Posterior vena cava (tissue), 2 donors: ENCODE data around the gene GRM8. TPM values are rescaled to one million over a fixed set of nuclear protein-coding genes. Genes with fewer than 3 reads are reported as not detected.
A peak's percentile ranks its signal among the peaks of the same experiment; 100 is the strongest.

Experiments
- DNase-seq: peaks from one replicate; pipeline ENCODE4 v3.0.0-alpha.2; 2020; ENCODE audit warnings: low spot score
- intact Hi-C, 2 donors: fragments of 100-400 bp; cut with DNase I; formaldehyde crosslinking; loops; one replicate each; pipeline versions ENCODE4 v1.14.1 to v1.14.2; 2022 to 2023
- long read RNA-seq, 2 donors: library from polyadenylated mRNA; unstranded; transcript quantifications; one replicate each; pipeline ENCODE4 v2.0.0, GENCODE V29; 2020 to 2021
- total RNA-seq, 2 donors: library from RNA; stranded (reverse); fragmentation: NEBNext Ultra II Directional; extraction: Animal tissue kit (Norgen Biotek cat#: 25700); gene quantifications; one replicate each; pipeline ENCODE4 v1.2.1, GENCODE V29; 2021
- donor health status: DM: yes; HTN: yes; CAD: no.
- donor health status: DM: yes; HTN: yes; CAD: no.

Gene GRM8
- total RNA-seq = not detected
- long read RNA-seq, donor 1 = 0 reads
- long read RNA-seq, donor 2 = 0 reads

DNA sequence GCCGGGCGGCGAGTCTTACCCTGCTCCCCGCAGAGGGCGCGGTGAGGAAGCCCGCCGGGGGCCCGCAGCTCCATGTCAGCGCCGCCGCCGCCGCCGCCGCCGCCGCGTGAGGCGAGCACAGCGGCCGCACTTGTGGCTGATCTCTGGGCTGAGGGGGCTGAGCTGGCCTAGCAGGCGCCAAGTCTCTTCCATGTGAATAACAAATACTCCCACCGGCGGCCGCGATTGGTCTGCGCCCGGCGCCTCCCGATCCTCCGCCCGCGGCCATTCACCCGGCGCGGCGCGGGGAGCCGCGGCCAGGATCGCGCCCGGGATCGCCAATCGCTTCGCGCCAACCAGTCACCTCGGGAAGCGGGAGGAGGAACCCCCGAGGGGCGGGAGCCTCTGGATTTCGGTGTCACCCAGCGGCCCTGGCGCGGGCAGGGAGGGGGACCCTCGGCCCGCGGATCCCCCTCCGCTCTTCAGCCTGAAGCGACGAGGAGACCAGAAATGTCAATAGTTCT is at the start of gene GRM8:
TSS of gene GRM8 (minus strand) at position 164 of the 503 bp plus-strand sequence.
- intact Hi-C loops = no loop called here
- DNase-seq = peak; percentile 80

DNA sequence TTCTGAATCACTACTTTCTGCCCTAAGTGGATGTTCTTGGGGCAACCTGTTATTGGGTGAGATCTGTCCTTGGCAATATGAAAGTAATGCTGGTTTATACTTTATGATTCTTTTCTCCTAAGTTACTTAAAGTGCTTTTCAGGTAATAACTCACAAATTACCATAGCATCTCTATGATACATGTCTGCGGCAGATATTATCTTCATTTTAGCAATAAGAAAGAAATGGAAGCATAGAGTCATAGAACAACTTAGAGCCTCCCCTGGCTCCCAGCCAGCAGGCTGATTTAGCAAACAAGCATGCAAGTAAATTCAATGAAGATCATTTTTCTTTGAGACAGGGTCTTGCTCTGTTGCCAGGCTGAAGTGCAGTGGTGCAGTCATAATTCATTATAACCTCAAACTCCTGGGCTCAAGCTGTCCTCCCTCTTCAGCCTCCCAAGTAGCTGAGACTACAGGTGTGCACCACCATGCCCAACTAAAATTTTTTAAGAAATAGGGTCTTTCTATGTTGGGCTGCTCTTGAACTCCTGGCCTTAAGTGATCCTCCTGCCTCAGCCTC is 38.1 kb upstream of the GRM8 start:
- no peak for DNase-seq
- intact Hi-C loops = no loop called here

DNA sequence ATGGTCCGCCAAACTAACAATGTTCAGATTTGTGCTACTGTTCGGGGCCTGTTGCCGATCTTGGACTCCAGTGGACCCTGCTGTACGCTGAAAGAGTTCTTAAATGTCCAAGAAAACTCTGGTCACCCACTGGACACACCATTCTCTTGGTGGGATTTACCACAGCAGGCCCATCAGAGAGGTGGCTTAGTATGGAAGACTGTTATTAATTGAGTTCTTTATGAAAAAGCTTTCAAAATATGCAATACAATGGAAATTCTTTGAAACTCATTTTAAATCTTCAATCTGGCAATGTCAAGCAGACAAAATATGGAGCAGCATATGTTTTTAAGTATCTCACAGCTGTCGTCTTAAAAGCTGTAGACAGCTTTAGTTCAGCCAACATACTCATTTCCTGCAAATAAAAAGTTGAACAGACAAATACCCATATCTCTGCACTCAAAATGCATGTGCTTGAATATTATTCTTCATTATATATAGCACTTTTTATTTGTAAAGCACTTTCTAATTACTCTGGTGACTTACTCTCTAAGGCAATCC is 37.4 kb upstream of the GRM8 start:
- intact Hi-C loops = no loop called here
- no peak for DNase-seq

DNA sequence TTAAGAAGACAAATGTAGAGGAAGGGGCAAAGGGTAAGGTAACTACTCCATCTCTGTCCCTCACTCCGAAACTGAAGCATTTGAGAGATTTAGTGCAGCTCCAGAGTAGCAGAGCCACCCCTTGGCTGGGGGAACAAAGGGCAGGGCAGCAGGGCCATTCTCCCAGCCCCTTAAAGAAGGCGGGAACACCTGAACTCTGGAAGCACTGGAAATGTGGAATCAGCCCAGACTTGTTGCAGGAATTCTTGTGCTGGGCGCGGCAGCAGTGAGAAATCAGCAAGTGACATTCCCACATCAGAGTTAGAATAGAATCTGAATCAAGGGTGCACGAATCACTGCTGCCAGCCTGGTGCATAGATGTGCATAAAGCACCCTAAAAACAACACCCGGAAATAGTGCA is 34.4 kb upstream of the GRM8 start:
- DNase-seq = no peak
- intact Hi-C loops = no loop called here

DNA sequence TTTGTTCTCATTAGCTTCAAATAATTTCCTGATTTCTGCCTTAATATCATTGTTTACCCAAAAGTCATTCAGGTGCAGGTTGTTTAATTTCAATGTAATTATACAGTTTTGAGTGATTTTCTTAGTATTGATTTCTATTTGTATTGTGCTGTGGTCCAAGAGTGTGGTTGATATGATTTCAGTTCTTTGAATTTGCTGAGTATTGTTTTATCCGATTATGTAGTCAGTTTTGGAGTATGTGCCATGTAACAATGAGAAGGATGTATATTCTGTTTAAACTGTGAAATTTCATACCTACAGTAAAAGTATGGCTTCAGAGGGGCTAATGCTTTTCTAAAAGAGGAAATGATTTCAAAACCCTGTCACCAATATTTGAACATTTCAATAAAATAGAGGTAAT is 17.4 kb upstream of the GRM8 start:
- no peak for DNase-seq
- intact Hi-C loops = no loop called here

DNA sequence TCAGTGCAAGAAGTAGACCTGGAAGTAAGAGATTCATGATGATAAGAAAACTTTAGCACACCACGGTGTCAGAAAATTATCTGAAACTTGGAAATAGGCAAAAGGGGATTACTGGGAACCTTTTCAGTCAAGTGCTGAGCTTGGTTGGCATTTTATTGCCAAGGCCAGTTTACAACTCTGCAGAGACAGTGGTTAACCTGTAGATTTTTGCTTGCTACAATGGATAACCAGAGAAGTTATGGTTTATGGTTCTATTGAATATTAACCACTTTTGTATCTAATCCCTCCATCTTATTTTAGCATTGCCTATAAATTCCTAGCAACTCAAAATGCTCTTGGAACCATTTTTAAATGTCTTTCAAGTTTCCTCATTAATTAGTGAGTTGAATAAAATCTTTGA is 13.3 kb upstream of the GRM8 start:
- DNase-seq = no peak
- intact Hi-C loops = no loop called here

DNA sequence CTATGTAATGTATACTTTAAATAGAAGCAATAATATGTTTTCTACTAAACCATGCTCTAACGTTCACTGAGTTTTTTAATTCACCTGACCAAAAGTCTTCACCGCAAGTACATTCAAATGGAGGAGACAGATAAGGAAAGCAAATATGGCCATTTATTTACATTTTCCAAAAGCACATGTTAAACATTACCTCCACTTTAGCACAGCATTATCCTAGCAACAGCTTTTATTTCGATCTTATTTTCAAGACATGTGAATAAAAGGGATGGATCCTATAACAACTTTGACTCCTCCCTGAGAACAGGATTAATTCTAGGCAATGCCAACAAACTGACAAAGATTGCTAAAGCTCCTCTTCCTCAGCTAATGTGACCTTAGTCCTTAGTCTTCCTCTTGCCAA is 11.5 kb upstream of the GRM8 start:
- intact Hi-C loops = no loop called here
- no peak for DNase-seq

DNA sequence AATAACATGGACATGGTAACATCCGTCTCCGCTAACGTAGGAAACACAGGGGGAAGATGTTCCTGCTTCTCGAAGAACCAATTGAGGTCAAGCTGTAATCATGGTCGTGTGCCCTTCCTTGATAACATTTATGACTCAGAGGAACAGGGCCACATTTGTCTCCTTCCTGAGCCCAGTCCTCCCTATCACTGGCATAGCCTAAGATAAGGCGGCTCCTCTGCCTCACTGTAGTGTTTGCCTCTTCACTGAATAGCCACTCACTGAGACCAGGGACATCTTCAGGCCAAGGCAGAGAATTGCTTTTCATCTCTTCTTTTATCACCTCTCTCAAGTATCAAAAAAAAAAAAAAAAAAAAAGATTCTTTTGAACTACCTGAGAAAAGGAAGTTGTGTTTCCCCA is 5.4 kb upstream of the GRM8 start:
- no peak for DNase-seq
- intact Hi-C loops = no loop called here

DNA sequence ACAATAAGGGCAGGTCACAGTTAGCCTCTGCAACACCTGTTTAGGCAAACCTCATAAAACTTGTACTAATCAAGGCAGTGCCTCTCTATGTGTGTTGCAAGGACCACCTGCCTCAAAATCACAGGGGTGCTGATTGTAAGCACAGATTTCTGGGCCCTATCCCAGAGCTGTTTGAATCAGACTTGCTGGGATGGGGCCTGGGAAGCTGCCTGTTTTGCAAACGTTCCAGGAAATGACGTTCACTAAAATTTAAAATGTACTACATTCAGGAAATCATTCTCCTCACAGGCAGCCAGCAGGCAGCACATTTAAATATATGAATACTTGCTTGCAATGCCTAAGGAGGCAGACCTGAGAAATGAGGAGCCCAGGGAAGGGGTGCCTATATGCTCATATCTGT is 4.3 kb upstream of the GRM8 start:
- intact Hi-C loops = no loop called here
- no peak for DNase-seq

DNA sequence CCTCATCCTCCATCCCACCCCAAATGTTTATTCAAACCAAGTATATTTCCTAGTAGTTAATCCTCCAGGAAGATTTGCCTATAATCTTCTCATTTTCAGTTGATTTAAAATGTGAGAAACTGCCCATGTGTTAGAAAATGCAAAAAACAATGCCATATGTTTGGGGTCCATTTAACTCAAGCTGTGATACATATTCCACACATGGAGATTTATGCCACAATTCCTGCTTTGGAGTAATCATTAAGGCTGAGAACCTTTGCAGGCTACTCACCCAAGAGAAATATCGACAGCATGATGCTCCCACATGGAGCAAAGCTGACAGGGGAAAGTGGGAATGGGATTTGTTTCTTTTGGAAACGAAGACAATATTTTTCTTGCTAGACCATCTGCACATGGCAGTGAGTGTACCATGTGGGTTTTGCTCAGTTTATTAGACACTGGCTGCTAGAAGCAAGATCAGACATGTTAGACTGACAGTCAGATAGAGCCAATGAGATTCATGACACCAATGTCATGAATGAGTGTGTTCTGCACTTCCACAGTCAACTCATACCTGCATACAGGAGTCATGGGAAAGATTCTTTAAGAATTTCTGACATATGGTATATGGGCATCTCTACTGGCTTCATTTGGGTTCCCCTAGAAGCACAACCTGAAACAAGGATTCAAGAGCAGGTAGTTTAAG is 3.4 kb upstream of the GRM8 start:
- DNase-seq = no peak
- intact Hi-C loops = no loop called here

DNA sequence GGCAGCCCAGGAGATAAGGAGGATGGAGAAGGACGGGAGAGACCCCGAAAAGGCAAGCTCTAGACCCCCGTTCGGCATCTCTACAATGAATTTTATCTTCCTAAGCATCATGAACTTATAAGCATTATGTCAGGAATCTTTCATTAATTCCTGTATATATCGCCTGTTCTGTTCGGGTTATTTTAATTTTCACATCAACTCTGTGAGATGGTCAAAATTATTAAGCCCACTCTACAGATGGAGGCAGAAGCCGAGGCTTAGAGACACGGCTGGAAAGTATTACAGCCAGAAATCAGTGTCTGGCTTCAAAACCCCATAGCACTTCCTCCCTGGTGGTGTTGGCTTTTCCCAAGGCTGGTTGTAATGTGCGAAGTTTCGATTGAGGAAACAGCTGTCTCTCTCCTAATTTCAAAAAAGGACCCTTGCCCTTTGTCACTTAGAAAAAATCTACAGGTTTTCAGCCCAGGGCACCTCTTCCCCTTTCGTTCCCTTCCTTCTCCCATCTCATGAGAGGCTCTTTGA is 1.5 kb upstream of the GRM8 start:
- intact Hi-C loops = no loop called here

DNA sequence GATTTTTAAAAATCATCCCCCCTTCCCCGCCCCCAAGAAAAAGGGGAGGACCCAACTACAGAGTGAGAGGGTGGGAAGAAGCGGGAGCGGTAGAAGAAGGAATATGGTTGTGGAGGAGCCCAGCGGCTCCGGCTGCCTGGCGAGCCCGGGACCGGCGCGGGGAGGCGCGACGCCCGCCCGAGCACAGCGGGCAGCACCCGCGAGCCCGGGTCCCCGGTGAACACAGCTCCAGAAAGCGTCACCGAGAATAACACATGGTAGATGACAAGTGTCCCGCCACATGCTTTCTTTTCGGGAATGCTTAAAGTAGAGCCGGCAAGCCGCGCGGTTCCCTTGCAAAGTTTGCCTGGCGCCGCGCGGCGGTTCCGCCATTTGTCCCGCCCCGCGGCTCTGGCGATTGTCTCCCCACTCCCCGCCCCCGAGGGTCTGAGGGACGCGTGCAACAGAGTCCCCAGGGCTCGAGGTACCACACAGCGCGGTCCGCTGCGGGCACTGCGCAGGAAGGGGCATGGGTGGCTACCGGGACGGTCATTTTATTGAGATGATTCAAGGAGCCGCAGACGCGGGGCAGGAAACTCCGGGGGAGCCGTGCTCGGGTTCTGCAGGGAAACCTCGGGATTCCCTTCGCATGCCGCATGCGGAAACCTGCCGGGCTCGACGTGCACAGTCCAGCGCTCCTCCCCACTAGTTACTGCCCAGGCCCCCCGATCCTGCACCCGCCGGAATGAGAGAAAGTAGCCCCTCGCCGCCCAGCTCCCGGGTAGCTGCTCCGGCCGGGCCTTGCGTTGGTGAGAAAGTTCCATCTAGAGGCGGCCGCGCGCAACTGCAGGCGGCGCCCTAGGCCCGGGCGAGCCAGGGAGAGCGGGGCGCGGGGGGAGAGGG is 781 bp upstream of the GRM8 start:
- DNase-seq = peak; percentile 89
- intact Hi-C loops = no loop called here

More for the DNA sequence above, 1.5 kb upstream of the GRM8 start:
- no peak for DNase-seq

DNA sequence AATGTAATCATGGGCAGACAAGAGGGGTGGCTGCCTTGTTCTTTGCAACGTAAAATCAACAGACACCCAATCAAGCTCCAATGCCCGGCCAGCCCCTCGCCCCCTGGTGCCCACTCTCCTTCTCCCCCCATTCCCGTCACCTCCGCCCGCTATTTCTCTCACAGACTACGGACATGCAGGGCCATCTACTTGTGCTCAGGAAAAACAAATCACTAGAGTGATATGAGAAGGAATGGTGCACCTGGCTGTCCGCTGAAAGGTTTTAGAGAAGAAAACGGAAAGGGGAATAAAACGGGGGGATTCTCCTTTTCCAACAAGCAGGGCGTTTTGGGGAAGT is 396 bp downstream of the GRM8 start:
- intact Hi-C loops = no loop called here
- no peak for DNase-seq

DNA sequence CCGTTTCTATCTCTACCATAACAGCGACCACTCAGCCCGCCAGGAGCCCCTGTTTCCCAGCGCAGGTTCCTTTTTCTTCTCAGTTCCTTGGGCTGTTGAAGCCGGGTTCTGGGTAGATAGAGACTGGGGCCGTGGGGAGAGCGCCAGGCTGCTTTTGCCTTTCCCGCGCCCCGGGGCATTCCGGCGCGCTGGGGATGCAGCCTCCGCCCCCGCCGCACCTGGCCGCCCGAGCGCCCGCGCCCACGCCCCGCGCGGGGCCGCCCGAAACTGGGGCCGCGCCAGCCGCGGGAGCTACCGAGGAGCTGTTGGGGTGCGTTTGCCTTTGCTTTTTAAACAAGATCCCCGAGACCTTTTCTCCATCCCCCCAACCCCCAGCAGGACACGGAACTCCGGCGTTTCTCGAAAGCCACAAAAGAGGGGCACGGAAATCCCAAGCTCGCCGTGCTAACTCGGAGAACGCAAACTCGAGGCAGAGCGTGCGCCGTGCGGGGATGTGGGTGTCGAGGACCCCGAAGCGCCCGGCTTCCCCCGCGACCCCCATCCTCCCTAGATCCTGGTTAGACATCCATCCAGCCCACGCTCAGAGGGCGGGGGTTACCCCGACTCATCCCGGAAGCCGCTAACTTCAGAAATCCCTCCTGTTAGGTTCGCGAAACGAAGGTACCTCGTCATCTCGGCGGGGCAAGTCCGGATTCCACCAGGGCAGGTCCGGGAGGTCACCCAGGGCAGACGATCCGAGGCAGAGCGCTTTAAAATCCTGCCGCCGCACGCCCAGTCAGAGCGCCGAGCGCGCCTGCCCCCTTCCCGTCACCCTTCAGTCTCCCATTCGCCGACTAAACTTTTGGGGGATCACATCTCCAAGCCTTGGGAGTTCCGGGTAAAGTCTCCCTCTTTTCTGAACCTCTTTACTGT is 1.0 kb downstream of the GRM8 start:
- intact Hi-C loops = no loop called here
- DNase-seq = no peak

DNA sequence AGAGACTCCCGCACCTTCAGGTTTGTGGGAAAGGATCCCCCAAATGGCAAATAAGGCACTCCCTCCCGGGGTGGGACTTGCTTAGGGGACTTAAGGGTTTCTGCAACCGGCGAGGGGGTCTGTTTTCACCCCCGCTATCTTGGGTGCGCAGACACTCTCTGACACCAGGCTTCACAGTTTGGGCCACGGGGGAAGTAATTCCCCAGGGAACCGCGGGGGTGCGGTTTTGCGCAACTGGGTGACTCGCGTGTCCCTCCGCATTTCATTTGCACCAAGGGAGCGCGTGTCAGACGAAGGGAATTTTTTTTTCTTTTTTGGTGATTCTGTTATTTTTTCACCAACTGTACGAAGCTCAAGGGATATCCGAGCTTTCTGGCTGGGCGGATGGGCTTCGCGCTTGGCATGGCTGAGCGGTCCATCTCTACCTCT is 1.7 kb downstream of the GRM8 start:
- intact Hi-C loops = no loop called here
- DNase-seq = no peak

DNA sequence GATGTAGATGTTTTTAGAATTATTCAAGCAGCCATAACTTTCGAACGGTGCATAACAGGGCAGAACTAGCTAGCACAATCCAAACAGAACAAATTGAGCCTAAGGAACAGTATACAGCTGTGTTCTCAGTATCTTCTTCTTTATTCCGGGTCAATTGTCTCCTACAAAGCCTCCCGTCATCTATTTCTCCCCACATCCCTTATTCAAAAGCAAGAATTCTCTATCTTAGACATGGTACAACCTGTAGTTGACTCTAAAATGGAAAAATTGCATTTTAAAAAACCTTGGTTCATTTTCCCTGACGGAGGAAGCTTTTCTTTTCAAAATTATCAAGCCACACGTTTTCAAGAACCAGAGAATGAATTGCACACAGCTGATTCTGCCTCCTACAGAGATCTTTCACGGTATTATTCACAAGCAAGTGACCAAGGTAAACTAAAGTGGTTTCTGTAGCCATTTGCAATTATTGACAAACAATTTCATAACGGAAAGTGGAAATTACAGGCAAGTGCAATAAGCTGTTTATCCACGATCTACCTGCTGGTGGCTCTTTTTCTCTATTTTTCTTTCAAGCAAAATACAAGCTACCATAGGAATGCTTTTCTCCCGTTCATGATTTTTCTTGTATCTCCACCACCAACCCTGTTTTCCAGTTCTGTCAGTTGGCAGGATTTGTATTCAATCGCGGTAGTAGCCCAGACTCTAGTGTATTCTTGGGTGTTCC is 2.3 kb downstream of the GRM8 start:
- DNase-seq = no peak
- intact Hi-C loops = no loop called here

DNA sequence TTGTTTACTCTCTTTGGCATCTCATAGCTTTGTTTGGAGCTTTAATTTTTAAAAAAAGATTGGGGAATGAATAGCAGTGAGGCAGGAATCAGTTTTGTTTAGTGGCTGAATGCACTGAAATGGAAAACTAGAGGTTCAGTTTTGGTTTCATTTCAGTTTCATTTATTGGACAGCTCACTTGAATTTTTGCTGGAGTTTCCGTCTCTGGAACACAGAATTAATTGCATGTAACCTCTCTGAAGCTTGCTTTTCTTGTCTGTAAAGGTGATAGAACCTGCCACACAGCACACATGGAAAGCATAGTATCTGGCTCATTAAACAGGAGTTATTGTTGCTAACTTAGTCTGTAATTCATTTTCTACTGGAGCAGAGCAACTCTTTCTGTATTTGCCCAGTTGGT is 7.1 kb downstream of the GRM8 start:
- intact Hi-C loops = no loop called here
- no peak for DNase-seq

DNA sequence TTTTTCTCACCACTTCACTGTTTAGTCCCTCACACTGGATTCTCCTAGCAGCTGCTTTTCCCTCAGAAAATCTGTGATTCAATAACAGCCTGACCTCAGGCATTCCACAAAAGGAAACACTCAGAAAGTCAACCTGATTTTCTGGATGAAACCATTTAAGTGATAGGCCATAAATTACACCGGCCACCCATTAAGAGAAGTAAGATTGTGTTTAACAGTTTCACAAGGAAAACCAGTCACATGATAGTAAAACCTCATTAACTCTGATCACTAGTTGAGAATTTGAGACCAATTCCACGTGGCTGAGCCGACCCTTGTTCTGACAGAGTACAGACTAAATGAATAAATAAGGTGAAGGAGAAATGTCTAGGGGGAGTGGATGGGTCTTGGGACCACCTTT is 7.7 kb downstream of the GRM8 start:
- no peak for DNase-seq
- intact Hi-C loops = no loop called here
